Brain microvascular endothelial cell (primary cell): ENCODE results near the gene ITGA7.

Source experiments
- DNase-seq: peaks from one replicate; pipeline ENCODE4 v3.0.0-alpha.2; 2020
- H3K27ac ChIP-seq: fragments of 250-450 bp; sonication (Bioruptor Pico); 2 replicates; pipeline ENCODE4 v1.5.1; 2020; ENCODE audit warnings: mild to moderate bottlenecking, moderate library complexity
- H3K27me3 ChIP-seq: fragments of 250-450 bp; sonication (Bioruptor Pico); replicated peaks from 2 replicates; pipeline ENCODE4 v1.5.1; 2020; ENCODE audit warnings: mild to moderate bottlenecking
- H3K36me3 ChIP-seq: fragments of 250-450 bp; sonication (Bioruptor Pico); replicated peaks from 2 replicates; pipeline ENCODE4 v1.5.1; 2020; ENCODE audit warnings: mild to moderate bottlenecking
- H3K4me3 ChIP-seq: 2 replicates; pipeline ENCODE4 v1.5.1; 2011; ENCODE audit warnings: low read depth, mild to moderate bottlenecking, control low read depth, low read length, moderate library complexity
- CTCF ChIP-seq: IDR thresholded peaks from 2 replicates; pipeline ENCODE4 v1.5.1; 2011; ENCODE audit warnings: low read depth, mild to moderate bottlenecking, moderate library complexity, low read length, control low read depth, inconsistent platforms; ENCODE audit errors: missing control alignments
- in situ Hi-C: cut with HindIII; loops from 2 replicates; pipeline ENCODE4 v1.10.0; 2017; ENCODE audit warnings: low sequenced_read_pairs, low pct_ligation_motif_present

The ITGA7 gene

GRCh38 chr12:55707841-55708694 is at the start of gene ITGA7:
TSS of gene ITGA7 (minus strand) at chr12:55707904. CDS start at chr12:55707682, 222 bp downstream.
- H3K4me3 ChIP-seq: peak within 1 kb of the TSS; percentile 51
- in situ Hi-C loops: no loop called here
- peaks cover 14% of the 10 kb centered on the region for H3K27me3 ChIP-seq
- no peak for DNase-seq
- no peak within 1 kb of the TSS for H3K27ac ChIP-seq
- no peak for TF ChIP-seq CTCF
- H3K36me3 ChIP-seq: no peaks in the 10 kb centered on the region

- no peak overlapping the region for H3K27ac ChIP-seq
- no peak for DNase-seq
- no peaks in the 10 kb centered on the region for H3K27me3 ChIP-seq
- no peak for TF ChIP-seq CTCF
- no peak overlapping the region for H3K4me3 ChIP-seq
- peaks cover 56% of the 10 kb centered on the region for H3K36me3 ChIP-seq
- in situ Hi-C loops: loop anchor here (10.0 kb wide), 1 partner anchor 200 kb away; no protein-coding TSS in a partner anchor
Observed at GRCh38 chr12:55755246-55755645, 47.5 kb upstream of the ITGA7 start.

GRCh38 chr12:55748230-55748993 is 40.7 kb upstream of the ITGA7 start:
- no peak overlapping the region for H3K27ac ChIP-seq
- H3K27me3 ChIP-seq: no peaks in the 10 kb centered on the region
- no peak overlapping the region for H3K4me3 ChIP-seq
- in situ Hi-C loops: no loop called here
- DNase-seq: no peak
- H3K36me3 ChIP-seq: peaks cover 18% of the 10 kb centered on the region
- no peak for TF ChIP-seq CTCF

- TF ChIP-seq CTCF: no peak
- Histone ChIP-seq H3K27ac (no peak overlapping the region), H3K4me3 (no peak overlapping the region), H3K27me3 (no peaks in the 10 kb centered on the region), H3K36me3 (peaks cover 5% of the 10 kb centered on the region)
- DNase-seq: no peak
- in situ Hi-C loops: no loop called here
Observed at GRCh38 chr12:55746913-55747231, 39.2 kb upstream of the ITGA7 start.

- no peak for DNase-seq
- TF ChIP-seq CTCF: no peak
- in situ Hi-C loops: no loop called here
- Histone ChIP-seq H3K4me3 (no peak overlapping the region), H3K27ac (no peak overlapping the region), H3K27me3 (no peaks in the 10 kb centered on the region), H3K36me3 (peaks cover 4% of the 10 kb centered on the region)
Observed at GRCh38 chr12:55746174-55746912, 38.6 kb upstream of the ITGA7 start.
